HEK293 (cell line): ENCODE results near the gene RABGGTA.

Source experiments
- HOXC10 ChIP-seq: sonication (generic); formaldehyde crosslinking; IDR thresholded peaks from 2 replicates; pipeline ENCODE4 v1.8.1; 2023; ENCODE audit warnings: mild to moderate bottlenecking, missing genetic modification reagents
- OVOL3 ChIP-seq: fragments of 450-650 bp; formaldehyde crosslinking; IDR thresholded peaks from 2 replicates; pipeline ENCODE4 v1.5.1; 2016; ENCODE audit warnings: missing biosample characterization, missing genetic modification characterization
- PRDM1 ChIP-seq: fragments of 450-650 bp; formaldehyde crosslinking; IDR thresholded peaks from 2 replicates; pipeline ENCODE4; 2016; ENCODE audit warnings: missing biosample characterization, missing genetic modification characterization
- PRDM2 ChIP-seq: fragments of 450-650 bp; formaldehyde crosslinking; IDR thresholded peaks from 2 replicates; pipeline ENCODE4 v1.5.1; 2016; ENCODE audit warnings: missing biosample characterization, missing genetic modification characterization, borderline replicate concordance
- ZBTB17 ChIP-seq: fragments of 450-650 bp; formaldehyde crosslinking; IDR thresholded peaks from 2 replicates; pipeline ENCODE4 v1.5.1; 2016; ENCODE audit warnings: missing biosample characterization, missing genetic modification characterization
- ZBTB49 ChIP-seq: fragments of 450-650 bp; formaldehyde crosslinking; IDR thresholded peaks from 2 replicates; pipeline ENCODE4 v1.5.1; 2016; ENCODE audit warnings: missing biosample characterization, missing genetic modification characterization, low read depth
- ZNF121 ChIP-seq: fragments of 450-650 bp; formaldehyde crosslinking; IDR thresholded peaks from 2 replicates; pipeline ENCODE4 v1.5.1; 2016; ENCODE audit warnings: missing biosample characterization, missing genetic modification characterization
- ZNF138 ChIP-seq: fragments of 450-650 bp; formaldehyde crosslinking; IDR thresholded peaks from 2 replicates; pipeline ENCODE4 v1.5.1; 2016; ENCODE audit warnings: missing biosample characterization, missing genetic modification characterization, borderline replicate concordance
- ZNF140 ChIP-seq: fragments of 450-650 bp; formaldehyde crosslinking; IDR thresholded peaks from 2 replicates; pipeline ENCODE4 v1.5.1; 2016; ENCODE audit warnings: missing biosample characterization, missing genetic modification characterization
- ZNF157 ChIP-seq: fragments of 450-650 bp; formaldehyde crosslinking; IDR thresholded peaks from 2 replicates; pipeline ENCODE4 v1.5.1; 2016; ENCODE audit warnings: missing biosample characterization, missing genetic modification characterization
- ZNF174 ChIP-seq: fragments of 450-650 bp; formaldehyde crosslinking; IDR thresholded peaks from 2 replicates; pipeline ENCODE4 v1.5.0; 2017; ENCODE audit warnings: missing biosample characterization, mild to moderate bottlenecking, missing genetic modification characterization
- ZNF211 ChIP-seq: fragments of 450-650 bp; formaldehyde crosslinking; IDR thresholded peaks from 2 replicates; pipeline ENCODE4 v1.5.1; 2016; ENCODE audit warnings: low read depth, missing biosample characterization, missing genetic modification characterization
- ZNF266 ChIP-seq: fragments of 450-650 bp; formaldehyde crosslinking; IDR thresholded peaks from 2 replicates; pipeline ENCODE4 v1.5.1; 2016; ENCODE audit warnings: missing biosample characterization, missing genetic modification characterization, low read depth
- ZNF292 ChIP-seq: fragments of 450-650 bp; formaldehyde crosslinking; IDR thresholded peaks from 2 replicates; pipeline ENCODE4 v1.5.1; 2016; ENCODE audit warnings: low read depth, missing biosample characterization, missing genetic modification characterization, borderline replicate concordance
- ZNF350 ChIP-seq: fragments of 450-650 bp; formaldehyde crosslinking; IDR thresholded peaks from 2 replicates; pipeline ENCODE4 v1.5.0; 2017; ENCODE audit warnings: missing biosample characterization, mild to moderate bottlenecking, missing genetic modification characterization
- ZNF473 ChIP-seq: fragments of 450-650 bp; formaldehyde crosslinking; IDR thresholded peaks from 2 replicates; pipeline ENCODE4 v1.5.1; 2017; ENCODE audit warnings: missing biosample characterization, missing genetic modification characterization
- ZNF514 ChIP-seq: fragments of 450-650 bp; formaldehyde crosslinking; IDR thresholded peaks from 2 replicates; pipeline ENCODE4 v1.5.1; 2016; ENCODE audit warnings: missing biosample characterization, missing genetic modification characterization
- ZNF529 ChIP-seq: fragments of 450-650 bp; formaldehyde crosslinking; IDR thresholded peaks from 2 replicates; pipeline ENCODE4 v1.5.1; 2017; ENCODE audit warnings: missing genetic modification characterization, missing biosample characterization; ENCODE audit not compliant: insufficient replicate concordance
- ZNF530 ChIP-seq: fragments of 450-650 bp; formaldehyde crosslinking; IDR thresholded peaks from 2 replicates; pipeline ENCODE4 v1.5.1; 2016; ENCODE audit warnings: low read depth, missing biosample characterization, missing genetic modification characterization
- ZNF548 ChIP-seq: fragments of 450-650 bp; formaldehyde crosslinking; IDR thresholded peaks from 2 replicates; pipeline ENCODE4 v1.5.1; 2016; ENCODE audit warnings: missing biosample characterization, missing genetic modification characterization
- ZNF555 ChIP-seq: fragments of 450-650 bp; formaldehyde crosslinking; conservative IDR thresholded peaks from 2 replicates; pipeline ENCODE4 v1.5.1; 2017; ENCODE audit warnings: missing biosample characterization, mild to moderate bottlenecking, missing genetic modification characterization, inconsistent platforms
- ZNF585B ChIP-seq: fragments of 450-650 bp; formaldehyde crosslinking; IDR thresholded peaks from 2 replicates; pipeline ENCODE4 v1.5.1; 2016; ENCODE audit warnings: missing biosample characterization, missing genetic modification characterization
- ZNF596 ChIP-seq: fragments of 450-650 bp; IDR thresholded peaks from 2 replicates; pipeline ENCODE4 v1.5.0; 2018; ENCODE audit warnings: missing biosample characterization, mild to moderate bottlenecking, missing genetic modification characterization, moderate library complexity
- ZNF776 ChIP-seq: fragments of 450-650 bp; formaldehyde crosslinking; IDR thresholded peaks from 2 replicates; pipeline ENCODE4 v1.5.0; 2017; ENCODE audit warnings: missing biosample characterization, missing genetic modification characterization, borderline replicate concordance
- TF ChIP-seq, protein P1 (sequence below): fragments of 450-650 bp; IDR thresholded peaks from 2 replicates; pipeline ENCODE4 v1.5.1; 2018; ENCODE audit warnings: missing biosample characterization, mild to moderate bottlenecking, missing genetic modification characterization
- TF ChIP-seq, protein P2 (sequence below): fragments of 450-650 bp; formaldehyde crosslinking; conservative IDR thresholded peaks from 2 replicates; pipeline ENCODE4 v1.5.1; 2016; ENCODE audit warnings: low read depth, missing biosample characterization, missing genetic modification characterization
- TF ChIP-seq, protein P3 (sequence below): sonication (generic); formaldehyde crosslinking; IDR thresholded peaks from 2 replicates; pipeline ENCODE4 v1.8.1; 2022; ENCODE audit warnings: mild to moderate bottlenecking, moderate library complexity, missing genetic modification reagents

RABGGTA gene

GRCh38 chr14:24232121-24232644, 39.2 kb downstream of the RABGGTA start, which contains the start of gene NEDD8 (continued):
- TF ChIP-seq ZNF473 (no peak), ZNF529 (tag by site-specific recombination) (no peak), ZNF555 (tag by site-specific recombination) (no peak), ZNF350 (no peak), ZNF776 (tag by site-specific recombination) (no peak), ZNF530 (no peak), ZNF514 (no peak), ZNF211 (tag by site-specific recombination) (no peak), ZBTB49 (no peak), ZNF121 (tag by site-specific recombination) (no peak), ZNF585B (tag by site-specific recombination) (no peak), ZNF174 (tag by site-specific recombination) (no peak), ZNF292 (tag by site-specific recombination) (no peak), ZNF138 (tag by site-specific recombination) (no peak), ZNF266 (tag by site-specific recombination) (no peak), PRDM2 (tag by site-specific recombination) (no peak), OVOL3 (tag by site-specific recombination) (no peak), HOXC10 (CRISPR knock-in tag) (no peak), ZBTB17 (tag by site-specific recombination) (peak; percentile 93), ZNF548 (tag by site-specific recombination) (no peak), ZNF596 (no peak), ZNF140 (tag by site-specific recombination) (no peak), ZNF157 (tag by site-specific recombination) (no peak), PRDM1 (no peak)
- TF ChIP-seq, protein P1, sequence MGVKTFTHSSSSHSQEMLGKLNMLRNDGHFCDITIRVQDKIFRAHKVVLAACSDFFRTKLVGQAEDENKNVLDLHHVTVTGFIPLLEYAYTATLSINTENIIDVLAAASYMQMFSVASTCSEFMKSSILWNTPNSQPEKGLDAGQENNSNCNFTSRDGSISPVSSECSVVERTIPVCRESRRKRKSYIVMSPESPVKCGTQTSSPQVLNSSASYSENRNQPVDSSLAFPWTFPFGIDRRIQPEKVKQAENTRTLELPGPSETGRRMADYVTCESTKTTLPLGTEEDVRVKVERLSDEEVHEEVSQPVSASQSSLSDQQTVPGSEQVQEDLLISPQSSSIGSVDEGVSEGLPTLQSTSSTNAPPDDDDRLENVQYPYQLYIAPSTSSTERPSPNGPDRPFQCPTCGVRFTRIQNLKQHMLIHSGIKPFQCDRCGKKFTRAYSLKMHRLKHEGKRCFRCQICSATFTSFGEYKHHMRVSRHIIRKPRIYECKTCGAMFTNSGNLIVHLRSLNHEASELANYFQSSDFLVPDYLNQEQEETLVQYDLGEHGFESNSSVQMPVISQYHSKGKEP (tag by site-specific recombination): no peak
- TF ChIP-seq, protein P2, sequence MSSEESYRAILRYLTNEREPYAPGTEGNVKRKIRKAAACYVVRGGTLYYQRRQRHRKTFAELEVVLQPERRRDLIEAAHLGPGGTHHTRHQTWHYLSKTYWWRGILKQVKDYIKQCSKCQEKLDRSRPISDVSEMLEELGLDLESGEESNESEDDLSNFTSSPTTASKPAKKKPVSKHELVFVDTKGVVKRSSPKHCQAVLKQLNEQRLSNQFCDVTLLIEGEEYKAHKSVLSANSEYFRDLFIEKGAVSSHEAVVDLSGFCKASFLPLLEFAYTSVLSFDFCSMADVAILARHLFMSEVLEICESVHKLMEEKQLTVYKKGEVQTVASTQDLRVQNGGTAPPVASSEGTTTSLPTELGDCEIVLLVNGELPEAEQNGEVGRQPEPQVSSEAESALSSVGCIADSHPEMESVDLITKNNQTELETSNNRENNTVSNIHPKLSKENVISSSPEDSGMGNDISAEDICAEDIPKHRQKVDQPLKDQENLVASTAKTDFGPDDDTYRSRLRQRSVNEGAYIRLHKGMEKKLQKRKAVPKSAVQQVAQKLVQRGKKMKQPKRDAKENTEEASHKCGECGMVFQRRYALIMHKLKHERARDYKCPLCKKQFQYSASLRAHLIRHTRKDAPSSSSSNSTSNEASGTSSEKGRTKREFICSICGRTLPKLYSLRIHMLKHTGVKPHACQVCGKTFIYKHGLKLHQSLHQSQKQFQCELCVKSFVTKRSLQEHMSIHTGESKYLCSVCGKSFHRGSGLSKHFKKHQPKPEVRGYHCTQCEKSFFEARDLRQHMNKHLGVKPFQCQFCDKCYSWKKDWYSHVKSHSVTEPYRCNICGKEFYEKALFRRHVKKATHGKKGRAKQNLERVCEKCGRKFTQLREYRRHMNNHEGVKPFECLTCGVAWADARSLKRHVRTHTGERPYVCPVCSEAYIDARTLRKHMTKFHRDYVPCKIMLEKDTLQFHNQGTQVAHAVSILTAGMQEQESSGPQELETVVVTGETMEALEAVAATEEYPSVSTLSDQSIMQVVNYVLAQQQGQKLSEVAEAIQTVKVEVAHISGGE (tag by site-specific recombination): no peak
- TF ChIP-seq, protein P3, sequence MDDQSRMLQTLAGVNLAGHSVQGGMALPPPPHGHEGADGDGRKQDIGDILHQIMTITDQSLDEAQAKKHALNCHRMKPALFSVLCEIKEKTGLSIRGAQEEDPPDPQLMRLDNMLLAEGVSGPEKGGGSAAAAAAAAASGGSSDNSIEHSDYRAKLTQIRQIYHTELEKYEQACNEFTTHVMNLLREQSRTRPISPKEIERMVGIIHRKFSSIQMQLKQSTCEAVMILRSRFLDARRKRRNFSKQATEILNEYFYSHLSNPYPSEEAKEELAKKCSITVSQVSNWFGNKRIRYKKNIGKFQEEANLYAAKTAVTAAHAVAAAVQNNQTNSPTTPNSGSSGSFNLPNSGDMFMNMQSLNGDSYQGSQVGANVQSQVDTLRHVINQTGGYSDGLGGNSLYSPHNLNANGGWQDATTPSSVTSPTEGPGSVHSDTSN (CRISPR knock-in tag): no peak
